H1 (cell line): Measurements from ENCODE around the gene G6PC3. TPM values are rescaled to one million over a fixed set of nuclear protein-coding genes. Genes with fewer than 3 reads are reported as not detected.

ENCODE experiments used
- CTCF ChIA-PET: fragments of 300-600 bp; sonication (Branson Sonifier 250); formaldehyde crosslinking; loops from one replicate; lab custom pipeline; 2021; ENCODE audit not compliant: partially characterized antibody; lab: Charles Lee
- POLR2A ChIA-PET: fragments of 300-600 bp; sonication (Branson Sonifier 250); formaldehyde crosslinking; loops from one replicate; lab custom pipeline; 2021; ENCODE audit warnings: inconsistent platforms; ENCODE audit not compliant: partially characterized antibody; lab: Charles Lee
- DNase-seq, 2 experiments: peaks; one replicate each; pipeline versions ENCODE4 v3.0.0 to v3.0.0-alpha.2; 2010 to 2022; ENCODE audit warnings: low spot score in 2 of 2, low read depth in 1 of 2, mixed read lengths in 1 of 2
- FAIRE-seq: peaks from 2 replicates; lab custom pipeline; 2011; peaks lifted over from hg19 to GRCh38; lab: Jason Lieb, UNC
- H2AFZ ChIP-seq: 2 replicates; pipeline ENCODE4 v1.8.1; 2012; ENCODE audit warnings: low read length, inconsistent platforms
- H2AK5ac ChIP-seq: 2 replicates; pipeline ENCODE4 v1.6.1; 2013; ENCODE audit warnings: low read depth, low read length
- H2BK120ac ChIP-seq: replicated peaks from 2 replicates; pipeline ENCODE3; 2013; ENCODE audit warnings: low read depth, low read length, inconsistent platforms
- H2BK12ac ChIP-seq: 2 replicates; pipeline ENCODE4 v1.6.1; 2013; ENCODE audit warnings: low read depth, low read length
- H2BK15ac ChIP-seq: 2 replicates; pipeline ENCODE4 v1.6.1; 2013; ENCODE audit warnings: low read length
- H2BK20ac ChIP-seq: 2 replicates; pipeline ENCODE4 v1.6.1; 2013; ENCODE audit warnings: low read length
- H2BK5ac ChIP-seq: 2 replicates; pipeline ENCODE4 v1.6.1; 2013; ENCODE audit warnings: low read depth, low read length
- H3K14ac ChIP-seq: 2 replicates; pipeline ENCODE4 v1.6.1; 2013; ENCODE audit warnings: inconsistent platforms; ENCODE audit not compliant: insufficient read length
- H3K18ac ChIP-seq: 2 replicates; pipeline ENCODE4 v1.6.1; 2013; ENCODE audit warnings: low read length; ENCODE audit errors: extremely low read depth
- H3K23ac ChIP-seq: 2 replicates; pipeline ENCODE4 v1.6.1; 2013; ENCODE audit warnings: inconsistent platforms; ENCODE audit not compliant: insufficient read length
- H3K23me2 ChIP-seq: 2 replicates; pipeline ENCODE4 v1.6.1; 2013; ENCODE audit warnings: low read depth, low read length
- H3K27ac ChIP-seq: 2 replicates; pipeline ENCODE4 v1.6.1; 2011; ENCODE audit warnings: low read depth, low read length, inconsistent platforms
- H3K27me3 ChIP-seq, 4 experiments: replicated peaks in 1 of 4; 1 replicate in 1 of 4; 2 replicates in 3 of 4; pipeline versions ENCODE4 v1.6.1 to v1.8.1; 2011 to 2013; ENCODE audit warnings: low read length in 3 of 4, mild to moderate bottlenecking in 3 of 4, inconsistent platforms in 2 of 4, mixed read lengths in 2 of 4, moderate library complexity in 1 of 4; ENCODE audit not compliant: control insufficient read depth in 3 of 4, insufficient read depth in 3 of 4; ENCODE audit errors: extremely low read depth in 1 of 4
- H3K36me3 ChIP-seq, 4 experiments: 2 replicates each; pipeline versions ENCODE4 v1.6.1 to v1.8.1; 2011 to 2013; ENCODE audit warnings: mild to moderate bottlenecking in 4 of 4, low read length in 3 of 4, moderate library complexity in 2 of 4, control low read depth in 1 of 4, inconsistent platforms in 1 of 4; ENCODE audit not compliant: insufficient read depth in 4 of 4, control insufficient read depth in 2 of 4
- H3K4ac ChIP-seq: replicated peaks from 2 replicates; pipeline ENCODE3; 2013; ENCODE audit warnings: low read length, low read depth, mixed read lengths, inconsistent platforms; ENCODE audit not compliant: insufficient read length
- H3K4me1 ChIP-seq, 4 experiments: replicated peaks in 1 of 4; 1 replicate in 1 of 4; 2 replicates in 3 of 4; pipeline versions ENCODE4 v1.6.1 to v1.8.1; 2011 to 2013; ENCODE audit warnings: low read length in 3 of 4, inconsistent platforms in 2 of 4, mixed read lengths in 1 of 4; ENCODE audit not compliant: insufficient read depth in 4 of 4, control insufficient read depth in 3 of 4
- H3K4me2 ChIP-seq, 2 experiments: 2 replicates each; pipeline versions ENCODE4 v1.6.1 to v1.8.1; 2011 to 2013; ENCODE audit warnings: low read depth in 2 of 2, low read length in 2 of 2, control low read depth in 1 of 2, inconsistent platforms in 1 of 2, mild to moderate bottlenecking in 1 of 2; ENCODE audit not compliant: insufficient read depth in 1 of 2
- H3K4me3 ChIP-seq, 4 experiments: fragments of 200-600, 300-600 bp in 1 of 4; sonication (generic), shearing (Covaris generic), sonication (Bioruptor Twin) in 1 of 4; 2 replicates each; pipeline versions ENCODE4 v1.5.1 to v1.8.1; 2011 to 2016; ENCODE audit warnings: low read length in 4 of 4, low read depth in 3 of 4, control low read depth in 2 of 4, inconsistent platforms in 2 of 4, mild to moderate bottlenecking in 2 of 4, mixed read lengths in 1 of 4, moderate library complexity in 1 of 4; ENCODE audit not compliant: insufficient read depth in 2 of 4; ENCODE audit errors: extremely low read depth in 1 of 4
- H3K56ac ChIP-seq: replicated peaks from 2 replicates; pipeline ENCODE3; 2013; ENCODE audit warnings: low read depth, mild to moderate bottlenecking, mixed read lengths, low read length, inconsistent platforms; ENCODE audit not compliant: insufficient read length
- H3K79me1 ChIP-seq: 2 replicates; pipeline ENCODE4 v1.6.1; 2013; ENCODE audit warnings: low read depth, low read length, control low read depth
- H3K79me2 ChIP-seq, 2 experiments: 2 replicates each; pipeline versions ENCODE4 v1.6.1 to v1.8.1; 2012 to 2013; ENCODE audit warnings: low read length in 2 of 2, mild to moderate bottlenecking in 2 of 2, inconsistent platforms in 1 of 2; ENCODE audit not compliant: insufficient read depth in 2 of 2, control insufficient read depth in 1 of 2
- H3K9ac ChIP-seq, 4 experiments: replicated peaks in 1 of 4; 1 replicate in 1 of 4; 2 replicates in 3 of 4; pipeline versions ENCODE4 v1.6.1 to v1.8.1; 2011 to 2013; ENCODE audit warnings: low read depth in 3 of 4, low read length in 3 of 4, control low read depth in 2 of 4, mild to moderate bottlenecking in 2 of 4, moderate library complexity in 2 of 4, inconsistent platforms in 1 of 4; ENCODE audit errors: extremely low read depth in 1 of 4
- H3K9me3 ChIP-seq, 2 experiments: 2 replicates each; pipeline versions ENCODE4 v1.6.1 to v1.8.1; 2012 to 2013; ENCODE audit warnings: mild to moderate bottlenecking in 2 of 2, moderate library complexity in 2 of 2, control low read depth in 1 of 2, inconsistent platforms in 1 of 2, low read depth in 1 of 2, low read length in 1 of 2, mixed read lengths in 1 of 2; ENCODE audit not compliant: insufficient read depth in 2 of 2
- H4K20me1 ChIP-seq, 2 experiments: replicated peaks in 1 of 2; 2 replicates each; pipeline versions ENCODE3 to v1.8.1; 2011 to 2013; ENCODE audit warnings: inconsistent platforms in 2 of 2, low read length in 2 of 2, mild to moderate bottlenecking in 1 of 2; ENCODE audit not compliant: insufficient read depth in 2 of 2, control insufficient read depth in 1 of 2
- H4K5ac ChIP-seq: 2 replicates; pipeline ENCODE4 v1.6.1; 2013; ENCODE audit warnings: low read length, low read depth, mixed read lengths, inconsistent platforms; ENCODE audit not compliant: insufficient read length
- H4K8ac ChIP-seq: 2 replicates; pipeline ENCODE4 v1.8.0; 2013; ENCODE audit warnings: mild to moderate bottlenecking, moderate library complexity, low read length, inconsistent platforms; ENCODE audit not compliant: insufficient read depth; ENCODE audit errors: extremely low read depth
- H4K91ac ChIP-seq: replicated peaks from 2 replicates; pipeline ENCODE3; 2013; ENCODE audit warnings: low read length, mixed read lengths, inconsistent platforms; ENCODE audit not compliant: insufficient read length
- BACH1 ChIP-seq: IDR thresholded peaks from 2 replicates; pipeline ENCODE4 v1.6.1; 2012; ENCODE audit warnings: low read length, improper control_type of control experiment
- EGR1 ChIP-seq: IDR thresholded peaks from 2 replicates; pipeline ENCODE4 v1.6.1; 2011; ENCODE audit warnings: low read depth, low read length, borderline replicate concordance
- EP300 ChIP-seq, 2 experiments: IDR thresholded peaks; 1 replicate in 1 of 2; 2 replicates in 1 of 2; pipeline ENCODE4 v1.6.1; 2011 to 2012; ENCODE audit warnings: low read depth in 2 of 2, low read length in 2 of 2, mild to moderate bottlenecking in 2 of 2, borderline replicate concordance in 1 of 2, inconsistent platforms in 1 of 2, moderate library complexity in 1 of 2
- HDAC2 ChIP-seq, 2 experiments: fragments of 300-600 bp in 1 of 2; sonication (generic) in 1 of 2; IDR thresholded peaks; 2 replicates each; pipeline ENCODE4 v1.6.1; 2011 to 2012; ENCODE audit warnings: low read depth in 2 of 2, low read length in 2 of 2, mild to moderate bottlenecking in 2 of 2, moderate library complexity in 2 of 2, borderline replicate concordance in 1 of 2, inconsistent platforms in 1 of 2
- NRF1 ChIP-seq: IDR thresholded peaks from 2 replicates; pipeline ENCODE4 v1.6.1; 2011; ENCODE audit warnings: mild to moderate bottlenecking, low read depth, low read length, improper control_type of control experiment
- SIN3A ChIP-seq, 2 experiments: IDR thresholded peaks in 1 of 2; conservative IDR thresholded peaks in 1 of 2; 2 replicates each; pipeline ENCODE4 v1.6.1; 2011 to 2012; ENCODE audit warnings: low read length in 2 of 2, improper control_type of control experiment in 1 of 2, low read depth in 1 of 2, mild to moderate bottlenecking in 1 of 2
- SIX5 ChIP-seq: IDR thresholded peaks from 2 replicates; pipeline ENCODE4 v1.6.1; 2011; ENCODE audit warnings: mild to moderate bottlenecking, low read depth, low read length
- TAF7 ChIP-seq: optimal IDR thresholded peaks from 2 replicates; pipeline ENCODE3; 2011; ENCODE audit warnings: low read depth, mild to moderate bottlenecking, inconsistent platforms, low read length, moderate library complexity, borderline replicate concordance
- WGBS, 2 experiments: shearing (Covaris generic) in 1 of 2; methylation state at CpG; one replicate each; pipeline versions ENCODE4 v1.1.6 to v1.1.7; 2013 to 2015; ENCODE audit warnings: low lambda C conversion rate in 2 of 2, mixed read lengths in 2 of 2, inconsistent platforms in 1 of 2, low coverage in 1 of 2, missing lambda C conversion rate in 1 of 2; ENCODE audit not compliant: insufficient replicate concordance in 2 of 2, insufficient coverage in 1 of 2, insufficient read length in 1 of 2; ENCODE audit errors: extremely low coverage in 1 of 2, missing lambda C conversion rate in 1 of 2; 5-methylcytosine and 5-hydroxymethylcytosine counted together
- polyA plus RNA-seq, 7 experiments: library from polyadenylated mRNA; depleted of rRNA in 3 of 7; stranded (reverse) in 5 of 7; unstranded in 2 of 7; fragments of >200 nt in 5 of 7; fragments of 200-250 nt in 2 of 7; gene quantifications; 1 replicate in 5 of 7; 2 replicates in 1 of 7; 4 replicates in 1 of 7; pipeline versions ENCODE4 v1.2.1 to v1.2.3, GENCODE V29; 2011 to 2013; ENCODE audit warnings: missing spikeins in 2 of 7, mixed read lengths in 2 of 7
- total RNA-seq: library from RNA; stranded (reverse); fragmentation: NEBNext Ultra II Directional; extraction: Animal tissue kit (Norgen Biotek cat#: 25700); gene quantifications from 2 replicates; pipeline ENCODE4 v1.2.1, GENCODE V29; 2021
- TF ChIP-seq, protein P1 (sequence below): IDR thresholded peaks from 2 replicates; pipeline ENCODE4 v1.6.1; 2011; ENCODE audit warnings: low read depth, mild to moderate bottlenecking, low read length; ENCODE audit not compliant: insufficient read depth
- TF ChIP-seq, protein P2 (sequence below): IDR thresholded peaks from 2 replicates; pipeline ENCODE4 v1.6.1; 2012; ENCODE audit warnings: low read length, inconsistent platforms

Gene G6PC3
- total and polyA plus RNA-seq, 2 of the 8 experiments (the other 6 are each of a cell fraction or from before 2014, with no cell fraction given), result 104 to 343 TPM

- H3K23ac ChIP-seq, result no peak overlapping the region
- H3K56ac ChIP-seq, result no peak overlapping the region
- no peak overlapping the region for H2BK120ac ChIP-seq
- peaks cover 5 to 11% of the 10 kb centered on the region in 2 experiments for H4K20me1 ChIP-seq
- DNase-seq (no peak), FAIRE-seq (no peak)
- no peaks in the 10 kb centered on the region for H3K27me3 ChIP-seq
- no peak overlapping the region for H3K18ac ChIP-seq
- H3K23me2 ChIP-seq, result no peaks in the 10 kb centered on the region
- H3K27ac ChIP-seq, result no peak overlapping the region
- H2BK15ac ChIP-seq, result no peak overlapping the region
- H2BK5ac ChIP-seq, result no peak overlapping the region
- no peak overlapping the region for H4K91ac ChIP-seq
- H2AFZ ChIP-seq, result no peak overlapping the region
- H3K4me3 ChIP-seq, result no peak overlapping the region
- H2BK20ac ChIP-seq, result no peak overlapping the region
- H3K9ac ChIP-seq, result no peak overlapping the region
- no peak overlapping the region for H2BK12ac ChIP-seq
- no peaks in the 10 kb centered on the region; a peak in 1 of 4 replicates for H3K9me3 ChIP-seq
- peaks cover 4% of the 10 kb centered on the region; the same call in 1 of the 2 replicates for H3K79me1 ChIP-seq
- H3K4me2 ChIP-seq, result no peak overlapping the region
- H3K4me1 ChIP-seq, result no peaks in the 10 kb centered on the region
- H3K36me3 ChIP-seq, result peaks cover 4 to 32% (median 16%) of the 10 kb centered on the region in 4 experiments; a peak in 7 of 8 replicates
- no peak overlapping the region for H3K4ac ChIP-seq
- H3K79me2 ChIP-seq, result peaks cover 0 to 69% of the 10 kb centered on the region in 2 experiments; a peak in 2 of 4 replicates
- POLR2A ChIA-PET, result interaction anchor here (0.7 to 7.4 kb wide), 10 partner anchors 10 to 133 kb away, joined by 3 to 55 read pairs (median 8); partner anchors contain the start of genes LSM12 and TMEM101
- H2AK5ac ChIP-seq, result no peak overlapping the region
- WGBS, 2 experiments, result 94% methylated on average over 4 of the region's 4 CpGs; no CpG with 5 or more reads in 1 of the 2 experiments
- no peak overlapping the region for H4K8ac ChIP-seq
- H4K5ac ChIP-seq, result no peak overlapping the region
- CTCF ChIA-PET, result interaction anchor here (0.9 to 9.5 kb wide), 17 partner anchors 8 to 163 kb away, joined by 3 to 108 read pairs (median 5); no protein-coding TSS in a partner anchor
- no peak overlapping the region for H3K14ac ChIP-seq
- TF ChIP-seq NRF1, result no peak
- TF ChIP-seq, protein P1, sequence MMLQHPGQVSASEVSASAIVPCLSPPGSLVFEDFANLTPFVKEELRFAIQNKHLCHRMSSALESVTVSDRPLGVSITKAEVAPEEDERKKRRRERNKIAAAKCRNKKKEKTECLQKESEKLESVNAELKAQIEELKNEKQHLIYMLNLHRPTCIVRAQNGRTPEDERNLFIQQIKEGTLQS, result no peak
- no peak for TF ChIP-seq BACH1
- TF ChIP-seq EP300 (IDR thresholded peaks at IDR 0.05; ENCODE audit: borderline replicate concordance in 1 of 2, low read depth in 2 of 2, low read length in 2 of 2), result no peak
- no peak for TF ChIP-seq HDAC2 (IDR thresholded peaks at IDR 0.05; ENCODE audit: borderline replicate concordance in 1 of 2, low read depth in 2 of 2, low read length in 2 of 2)
- no peak for TF ChIP-seq TAF7
- TF ChIP-seq EGR1, result no peak
- TF ChIP-seq, protein P2, sequence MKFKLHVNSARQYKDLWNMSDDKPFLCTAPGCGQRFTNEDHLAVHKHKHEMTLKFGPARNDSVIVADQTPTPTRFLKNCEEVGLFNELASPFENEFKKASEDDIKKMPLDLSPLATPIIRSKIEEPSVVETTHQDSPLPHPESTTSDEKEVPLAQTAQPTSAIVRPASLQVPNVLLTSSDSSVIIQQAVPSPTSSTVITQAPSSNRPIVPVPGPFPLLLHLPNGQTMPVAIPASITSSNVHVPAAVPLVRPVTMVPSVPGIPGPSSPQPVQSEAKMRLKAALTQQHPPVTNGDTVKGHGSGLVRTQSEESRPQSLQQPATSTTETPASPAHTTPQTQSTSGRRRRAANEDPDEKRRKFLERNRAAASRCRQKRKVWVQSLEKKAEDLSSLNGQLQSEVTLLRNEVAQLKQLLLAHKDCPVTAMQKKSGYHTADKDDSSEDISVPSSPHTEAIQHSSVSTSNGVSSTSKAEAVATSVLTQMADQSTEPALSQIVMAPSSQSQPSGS, result no peak
- no peak for TF ChIP-seq SIX5
- TF ChIP-seq SIN3A (conservative IDR thresholded peaks at IDR 0.05 in 1 of 2, IDR thresholded peaks at IDR 0.05 in 1 of 2; ENCODE audit: low read depth in 1 of 2, low read length in 2 of 2), result no peak
Observed at GRCh38 chr17:44043272-44043696, 27.3 kb upstream of the G6PC3 start.
